Keratinocyte (primary cell): ENCODE results near the gene DNAJC9. TPM values are rescaled to one million over a fixed set of nuclear protein-coding genes. Genes with fewer than 3 reads are reported as not detected.

Experiments used
- DNase-seq: peaks from one replicate; pipeline ENCODE4 v3.0.0-alpha.2; 2011; ENCODE audit warnings: low read depth, missing footprints, low spot score
- FAIRE-seq: peaks from 2 replicates; lab custom pipeline; 2011; peaks lifted over from hg19 to GRCh38; lab: Jason Lieb, UNC
- H2AFZ ChIP-seq: 2 replicates; pipeline ENCODE4 v1.6.0; 2012; ENCODE audit warnings: low read length, control low read depth, inconsistent platforms; ENCODE audit not compliant: control insufficient read depth
- H3K27ac ChIP-seq: 2 replicates; pipeline ENCODE4 v1.5.1; 2011; ENCODE audit warnings: low read length; ENCODE audit not compliant: control insufficient read depth, insufficient read depth
- H3K27me3 ChIP-seq: 3 replicates; pipeline ENCODE4 v1.6.0; 2011; ENCODE audit warnings: low read length; ENCODE audit not compliant: control insufficient read depth, insufficient read depth; ENCODE audit errors: extremely low read depth
- H3K36me3 ChIP-seq, 2 experiments: 2 replicates in 1 of 2; 3 replicates in 1 of 2; pipeline ENCODE4 v1.5.1; 2011; ENCODE audit warnings: low read length in 2 of 2, mild to moderate bottlenecking in 1 of 2; ENCODE audit not compliant: control insufficient read depth in 2 of 2, insufficient read depth in 2 of 2; ENCODE audit errors: extremely low read depth in 1 of 2
- H3K4me1 ChIP-seq: 3 replicates; pipeline ENCODE4 v1.5.1; 2011; ENCODE audit warnings: low read length; ENCODE audit not compliant: control insufficient read depth, insufficient read depth; ENCODE audit errors: extremely low read depth
- H3K4me2 ChIP-seq: 3 replicates; pipeline ENCODE4 v1.6.0; 2011; ENCODE audit warnings: low read depth, low read length; ENCODE audit not compliant: control insufficient read depth, insufficient read depth; ENCODE audit errors: extremely low read depth
- H3K4me3 ChIP-seq, 3 experiments: fragments of 200-600 bp in 1 of 3; sonication (generic) in 1 of 3; 2 replicates in 2 of 3; 3 replicates in 1 of 3; pipeline ENCODE4 v1.5.1; 2011 to 2016; ENCODE audit warnings: low read length in 3 of 3, mild to moderate bottlenecking in 3 of 3, control low read depth in 2 of 3, inconsistent platforms in 1 of 3, low read depth in 1 of 3, mixed read lengths in 1 of 3, mixed run types in 1 of 3, moderate library complexity in 1 of 3; ENCODE audit not compliant: control insufficient read depth in 2 of 3, insufficient read depth in 2 of 3; ENCODE audit errors: extremely low read depth in 1 of 3
- H3K79me2 ChIP-seq: 2 replicates; pipeline ENCODE4 v1.6.0; 2012; ENCODE audit warnings: low read length; ENCODE audit not compliant: control insufficient read depth, insufficient read depth
- H3K9ac ChIP-seq: 3 replicates; pipeline ENCODE4 v1.6.0; 2011; ENCODE audit warnings: low read length; ENCODE audit not compliant: control insufficient read depth, insufficient read depth; ENCODE audit errors: extremely low read depth
- H3K9me1 ChIP-seq: 3 replicates; pipeline ENCODE4 v1.6.0; 2011; ENCODE audit warnings: low read length; ENCODE audit not compliant: control insufficient read depth, insufficient read depth; ENCODE audit errors: extremely low read depth
- H3K9me3 ChIP-seq: 2 replicates; pipeline ENCODE4 v1.5.1; 2012; ENCODE audit warnings: low read depth, low read length; ENCODE audit not compliant: control insufficient read depth
- H4K20me1 ChIP-seq: 3 replicates; pipeline ENCODE4 v1.6.0; 2011; ENCODE audit warnings: low read length; ENCODE audit not compliant: control insufficient read depth, insufficient read depth; ENCODE audit errors: extremely low read depth
- EZH2 ChIP-seq: IDR thresholded peaks from one replicate; pipeline ENCODE4 v1.6.1; 2012; ENCODE audit warnings: inconsistent platforms, mild to moderate bottlenecking, low read length, moderate library complexity
- dilution Hi-C: fragments of 300-500 bp; cut with MboI; formaldehyde crosslinking; loops from one replicate; pipeline ENCODE4 v1.7.0; 2020; ENCODE audit warnings: low sequenced_read_pairs; ENCODE audit not compliant: extremely low pct_ligation_motif_present
- polyA plus RNA-seq, 5 experiments: library from polyadenylated mRNA; depleted of rRNA in 3 of 5; stranded (reverse) in 3 of 5; stranded (forward) in 1 of 5; unstranded in 1 of 5; fragments of >200 nt; gene quantifications; 1 replicate in 1 of 5; 2 replicates in 3 of 5; 3 replicates in 1 of 5; pipeline versions ENCODE4 v1.2.1 to v1.2.3, GENCODE V29; 2011 to 2012; ENCODE audit warnings: missing spikeins in 2 of 5, low read depth in 1 of 5, low replicate concordance in 1 of 5
- TF ChIP-seq, protein P1 (sequence below), 3 experiments: IDR thresholded peaks in 1 of 3; conservative IDR thresholded peaks in 1 of 3; optimal IDR thresholded peaks in 1 of 3; 2 replicates in 2 of 3; 3 replicates in 1 of 3; pipeline versions ENCODE3 to v1.5.1; 2011; ENCODE audit warnings: low read length in 3 of 3, mild to moderate bottlenecking in 3 of 3, moderate library complexity in 2 of 3, control low read depth in 1 of 3, inconsistent platforms in 1 of 3; ENCODE audit not compliant: insufficient read depth in 2 of 3; ENCODE audit errors: extremely low read depth in 1 of 3

Gene DNAJC9
- polyA plus RNA-seq, 1 donor (not counting 4 experiments of a cell fraction or from before 2014, with no cell fraction given), result 23.3 TPM

DNA sequence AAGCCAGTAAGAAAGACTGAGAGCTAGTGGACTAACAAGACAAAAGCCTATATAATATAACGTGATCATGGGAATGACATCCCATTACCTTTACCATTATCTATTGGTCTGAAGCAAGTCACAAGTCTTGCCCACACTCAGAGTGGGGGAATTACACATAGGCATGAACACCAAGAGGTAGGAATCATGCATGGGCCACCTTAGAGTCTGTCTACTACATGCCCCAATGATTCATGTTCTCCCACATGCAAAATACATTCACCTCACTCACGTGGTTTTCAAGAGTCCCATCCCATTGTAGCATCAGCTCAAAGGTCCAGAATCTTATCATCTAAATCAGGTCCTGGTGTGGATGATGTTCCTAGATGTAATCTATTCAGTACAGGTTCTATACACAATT is 29.4 kb downstream of the DNAJC9 start:
- Histone ChIP-seq H3K4me1 (no peaks in the 10 kb centered on the region), H3K9me3 (no peaks in the 10 kb centered on the region), H3K4me3 (no peak overlapping the region), H3K79me2 (no peaks in the 10 kb centered on the region), H3K9me1 (no peaks in the 10 kb centered on the region), H3K36me3 (peaks cover 3 to 5% of the 10 kb centered on the region in 2 experiments), H3K9ac (no peak overlapping the region), H3K27ac (no peak overlapping the region), H4K20me1 (no peaks in the 10 kb centered on the region), H3K4me2 (no peak overlapping the region), H3K27me3 (no peaks in the 10 kb centered on the region), H2AFZ (no peak overlapping the region)
- no peak for DNase-seq
- TF ChIP-seq EZH2, result no peak
- TF ChIP-seq, protein P1, sequence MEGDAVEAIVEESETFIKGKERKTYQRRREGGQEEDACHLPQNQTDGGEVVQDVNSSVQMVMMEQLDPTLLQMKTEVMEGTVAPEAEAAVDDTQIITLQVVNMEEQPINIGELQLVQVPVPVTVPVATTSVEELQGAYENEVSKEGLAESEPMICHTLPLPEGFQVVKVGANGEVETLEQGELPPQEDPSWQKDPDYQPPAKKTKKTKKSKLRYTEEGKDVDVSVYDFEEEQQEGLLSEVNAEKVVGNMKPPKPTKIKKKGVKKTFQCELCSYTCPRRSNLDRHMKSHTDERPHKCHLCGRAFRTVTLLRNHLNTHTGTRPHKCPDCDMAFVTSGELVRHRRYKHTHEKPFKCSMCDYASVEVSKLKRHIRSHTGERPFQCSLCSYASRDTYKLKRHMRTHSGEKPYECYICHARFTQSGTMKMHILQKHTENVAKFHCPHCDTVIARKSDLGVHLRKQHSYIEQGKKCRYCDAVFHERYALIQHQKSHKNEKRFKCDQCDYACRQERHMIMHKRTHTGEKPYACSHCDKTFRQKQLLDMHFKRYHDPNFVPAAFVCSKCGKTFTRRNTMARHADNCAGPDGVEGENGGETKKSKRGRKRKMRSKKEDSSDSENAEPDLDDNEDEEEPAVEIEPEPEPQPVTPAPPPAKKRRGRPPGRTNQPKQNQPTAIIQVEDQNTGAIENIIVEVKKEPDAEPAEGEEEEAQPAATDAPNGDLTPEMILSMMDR (optimal IDR thresholded peaks at IDR 0.05 in 1 of 3, IDR thresholded peaks at IDR 0.05 in 1 of 3, conservative IDR thresholded peaks at IDR 0.05 in 1 of 3; ENCODE audit: extremely low read depth in 1 of 3, insufficient read depth in 2 of 3, low read length in 3 of 3), result no peak
- no peak for FAIRE-seq
- dilution Hi-C loops, result no loop called here

GRCh38 chr10:73215749-73216148 is 31.3 kb downstream of the DNAJC9 start:
- Histone ChIP-seq H3K4me2 (no peak overlapping the region), H3K9me1 (no peaks in the 10 kb centered on the region), H4K20me1 (no peaks in the 10 kb centered on the region), H3K4me3 (no peak overlapping the region), H3K9me3 (no peaks in the 10 kb centered on the region), H3K9ac (no peak overlapping the region), H3K79me2 (no peaks in the 10 kb centered on the region), H2AFZ (no peak overlapping the region), H3K36me3 (peaks cover 3 to 7% of the 10 kb centered on the region in 2 experiments), H3K27ac (no peak overlapping the region), H3K27me3 (no peaks in the 10 kb centered on the region), H3K4me1 (no peaks in the 10 kb centered on the region)
- FAIRE-seq (no peak), DNase-seq (no peak)
- dilution Hi-C loops, result no loop called here
- TF ChIP-seq, protein P1 (optimal IDR thresholded peaks at IDR 0.05 in 1 of 3, IDR thresholded peaks at IDR 0.05 in 1 of 3, conservative IDR thresholded peaks at IDR 0.05 in 1 of 3; ENCODE audit: extremely low read depth in 1 of 3, insufficient read depth in 2 of 3, low read length in 3 of 3), result no peak
- no peak for TF ChIP-seq EZH2
